Stimulated activated CD4-positive, alpha-beta T cell treated with anti-CD3 and anti-CD28 coated beads, Interleukin-1b, Interleukin-23, amount 100 ng/mL, for 24 hours (primary cell): Measurements from ENCODE around the gene GNA15.
"Not testable (repeated sequence)": the region's sequence is repeated elsewhere in the genome, so short reads cannot be mapped to it uniquely, and the experiment has no call there.

Source experiments
- DNase-seq, 4 experiments: peaks; one replicate each; pipeline ENCODE4 v3.0.0-alpha.2; 2020; ENCODE audit warnings: low read depth in 4 of 4, low spot score in 1 of 4

Gene GNA15, protein sequence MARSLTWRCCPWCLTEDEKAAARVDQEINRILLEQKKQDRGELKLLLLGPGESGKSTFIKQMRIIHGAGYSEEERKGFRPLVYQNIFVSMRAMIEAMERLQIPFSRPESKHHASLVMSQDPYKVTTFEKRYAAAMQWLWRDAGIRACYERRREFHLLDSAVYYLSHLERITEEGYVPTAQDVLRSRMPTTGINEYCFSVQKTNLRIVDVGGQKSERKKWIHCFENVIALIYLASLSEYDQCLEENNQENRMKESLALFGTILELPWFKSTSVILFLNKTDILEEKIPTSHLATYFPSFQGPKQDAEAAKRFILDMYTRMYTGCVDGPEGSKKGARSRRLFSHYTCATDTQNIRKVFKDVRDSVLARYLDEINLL

DNA sequence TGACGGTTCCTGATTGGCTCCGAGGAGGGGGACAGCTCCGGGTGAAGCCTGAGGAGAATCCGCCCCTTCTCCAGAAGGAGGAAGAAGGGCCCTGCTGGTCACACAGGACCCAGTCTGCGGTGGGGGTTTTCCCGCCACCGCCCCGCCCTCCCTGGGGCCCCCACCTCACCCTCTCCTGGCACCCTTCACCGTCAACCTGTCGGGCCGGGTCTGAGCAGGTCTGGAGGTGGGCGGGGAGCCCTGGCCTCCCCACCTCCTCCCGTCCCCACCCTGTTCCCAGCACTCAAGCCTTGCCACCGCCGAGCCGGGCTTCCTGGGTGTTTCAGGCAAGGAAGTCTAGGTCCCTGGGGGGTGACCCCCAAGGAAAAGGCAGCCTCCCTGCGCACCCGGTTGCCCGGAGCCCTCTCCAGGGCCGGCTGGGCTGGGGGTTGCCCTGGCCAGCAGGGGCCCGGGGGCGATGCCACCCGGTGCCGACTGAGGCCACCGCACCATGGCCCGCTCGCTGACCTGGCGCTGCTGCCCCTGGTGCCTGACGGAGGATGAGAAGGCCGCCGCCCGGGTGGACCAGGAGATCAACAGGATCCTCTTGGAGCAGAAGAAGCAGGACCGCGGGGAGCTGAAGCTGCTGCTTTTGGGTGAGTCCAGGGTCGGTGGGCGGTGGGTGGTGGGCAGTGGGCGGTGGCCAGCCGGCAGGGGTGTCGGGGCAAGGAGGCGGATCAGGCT lies at the start of gene GNA15:
Gene GNA15 (plus strand): TSS at position 73 of the 723 bp plus-strand sequence. CDS start 418 bp downstream, at position 491.
- DNase-seq, result peak in 1 of 4 experiments; percentile 49

DNA sequence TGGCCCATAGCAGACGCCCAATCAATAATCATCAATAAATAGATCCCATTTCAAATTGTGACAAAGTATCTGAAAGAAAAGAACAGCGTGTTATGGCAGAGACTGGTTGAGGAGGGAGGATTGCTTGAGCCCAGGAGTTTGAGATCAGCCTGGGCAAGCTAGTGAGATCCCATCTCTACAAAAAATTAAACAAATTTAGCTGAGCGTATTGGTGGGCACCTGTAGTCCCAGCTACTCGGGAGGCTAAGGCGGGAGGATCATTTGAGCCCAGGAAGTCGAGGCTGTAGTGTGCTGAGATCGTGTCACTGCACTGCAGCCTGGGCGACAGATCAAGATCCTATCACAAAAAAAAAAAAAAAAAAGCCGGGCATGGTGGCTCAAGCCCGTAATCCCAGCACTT lies 48.1 kb upstream of the GNA15 start:
- DNase-seq, result no peak

DNA sequence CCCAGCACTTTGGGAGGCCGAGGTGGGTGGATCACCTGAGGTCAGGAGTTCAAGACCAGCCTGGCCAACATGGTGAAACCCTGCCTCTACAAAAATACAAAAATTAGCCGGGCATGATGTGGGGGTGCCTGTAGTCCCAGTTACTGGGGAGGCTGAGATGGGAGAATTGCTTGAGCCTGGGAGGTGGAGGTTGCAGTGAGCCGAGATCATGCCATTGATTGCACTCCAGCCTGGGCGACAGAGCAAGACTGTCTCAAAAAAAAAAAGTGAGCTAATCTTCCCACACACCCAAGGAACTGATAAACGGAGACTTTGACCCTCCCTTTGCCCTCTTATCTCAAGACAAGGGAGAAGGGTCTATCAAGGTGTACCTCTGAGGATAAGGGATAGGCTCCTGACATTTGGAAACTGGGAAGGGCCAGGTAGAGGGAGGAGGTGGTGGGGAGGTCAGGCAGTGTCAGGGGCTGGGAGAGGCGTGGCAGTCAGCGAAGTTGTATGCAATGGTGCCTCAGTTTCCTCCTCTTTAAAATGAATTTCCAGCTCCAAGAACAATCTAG lies 46.5 kb upstream of the GNA15 start:
- not testable (repeated sequence) for DNase-seq

DNA sequence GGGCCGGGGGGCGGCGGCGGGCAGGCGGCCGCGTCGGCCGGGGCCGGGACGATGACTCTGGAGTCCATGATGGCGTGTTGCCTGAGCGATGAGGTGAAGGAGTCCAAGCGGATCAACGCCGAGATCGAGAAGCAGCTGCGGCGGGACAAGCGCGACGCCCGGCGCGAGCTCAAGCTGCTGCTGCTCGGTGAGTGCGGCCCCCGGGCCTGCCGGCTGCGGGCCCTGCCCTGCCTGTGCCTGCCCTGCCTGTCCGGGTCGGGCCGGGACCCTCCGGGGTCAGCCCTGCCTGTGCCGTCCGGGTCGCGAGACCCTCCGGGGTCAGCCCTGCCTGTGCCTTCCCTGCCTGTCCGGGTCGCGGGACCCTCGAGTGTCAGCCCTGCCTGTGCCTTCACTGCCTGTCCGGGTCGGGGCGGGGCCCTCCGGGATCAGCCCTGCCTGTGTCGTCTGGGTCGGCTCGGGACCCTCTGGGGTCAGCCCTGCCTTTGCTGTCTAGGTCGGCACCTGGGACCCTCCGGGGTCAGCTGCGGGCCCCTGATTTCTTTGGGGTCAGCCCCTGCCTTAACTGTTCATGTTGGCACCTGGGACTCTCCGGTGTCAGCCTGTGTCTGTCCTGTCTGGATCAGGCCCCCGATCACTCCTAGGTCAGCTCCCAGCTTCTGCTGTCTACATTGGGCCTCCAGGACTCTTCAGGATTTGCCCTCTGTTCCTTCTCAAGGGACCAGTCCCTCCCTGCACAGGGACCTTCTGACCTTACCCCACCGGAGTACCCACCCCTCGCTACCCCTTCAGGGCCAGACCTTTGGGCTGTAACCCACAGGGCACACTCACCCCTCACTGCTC lies 41.0 kb upstream of the GNA15 start:
- peak in 1 of 4 experiments; percentile 15 for DNase-seq

DNA sequence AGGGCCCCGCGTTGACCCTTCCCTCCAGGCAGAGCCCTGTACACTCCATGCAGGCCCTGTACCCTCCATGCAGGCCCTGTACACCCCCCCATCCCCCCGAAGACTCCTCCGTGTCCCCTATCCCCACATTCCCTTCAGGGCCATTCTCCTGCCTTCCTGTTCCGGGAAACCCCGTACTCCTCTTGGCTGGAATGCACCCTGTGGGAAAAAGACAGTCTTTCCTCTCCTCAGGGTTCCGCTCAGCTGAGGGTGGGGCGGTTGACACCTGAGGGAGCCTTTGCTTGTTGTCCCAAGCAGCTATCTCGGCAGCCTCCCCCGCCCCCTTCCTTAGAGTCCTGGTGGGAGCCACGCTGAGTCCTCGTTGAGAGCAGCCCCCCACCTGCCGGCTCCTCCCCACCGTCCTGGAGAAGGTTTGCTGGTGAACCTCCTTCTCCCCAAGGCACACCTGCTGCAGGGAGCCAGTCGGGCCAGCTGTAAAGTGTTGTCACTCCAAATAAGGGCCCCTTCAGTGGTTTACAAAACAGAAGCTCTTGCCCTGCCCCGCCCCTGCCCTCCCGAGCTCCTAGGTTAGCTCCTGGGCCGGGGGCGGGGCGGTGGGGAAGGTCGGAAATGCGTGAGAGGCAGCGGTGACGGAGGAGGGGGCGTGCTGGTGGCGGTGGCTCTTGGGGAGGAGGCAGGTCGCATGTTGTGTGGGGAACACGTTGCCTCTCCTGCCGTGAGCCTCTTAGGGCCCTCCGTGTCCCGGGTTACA lies 40.2 kb upstream of the GNA15 start:
- DNase-seq, result peak in 2 of 4 experiments; percentile 10 to 45

DNA sequence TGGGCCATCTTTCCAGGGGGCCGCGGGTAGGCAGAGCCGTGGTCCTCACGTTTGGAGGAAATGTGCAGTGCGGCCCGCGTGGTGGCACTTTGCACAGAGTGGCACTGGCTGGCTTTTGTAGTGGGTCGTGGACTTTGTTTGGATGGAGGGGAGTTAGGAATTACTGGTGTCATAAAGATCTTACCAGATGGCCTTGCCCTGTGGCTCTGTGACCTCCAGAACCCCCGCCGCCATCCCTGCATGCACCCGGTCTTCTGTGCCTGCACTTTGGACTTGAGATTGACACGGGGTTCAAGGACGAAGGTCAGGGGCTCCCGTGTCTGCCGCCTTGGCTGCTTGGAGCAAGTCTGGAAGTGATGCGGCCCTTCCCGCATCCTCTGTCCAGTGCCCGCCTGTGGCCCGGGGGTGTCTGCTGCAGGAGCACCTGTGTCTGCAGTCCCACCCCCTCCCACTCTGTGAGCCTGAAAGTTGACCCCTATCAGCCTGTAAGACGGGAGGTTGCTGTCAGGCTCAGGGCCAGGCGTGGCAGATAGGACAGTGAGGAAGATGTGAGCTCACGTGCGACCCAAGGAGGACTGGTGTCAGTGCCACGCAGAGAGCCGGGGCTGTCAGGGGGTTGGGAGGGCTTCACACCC lies 39.4 kb upstream of the GNA15 start:
- DNase-seq, result no peak

DNA sequence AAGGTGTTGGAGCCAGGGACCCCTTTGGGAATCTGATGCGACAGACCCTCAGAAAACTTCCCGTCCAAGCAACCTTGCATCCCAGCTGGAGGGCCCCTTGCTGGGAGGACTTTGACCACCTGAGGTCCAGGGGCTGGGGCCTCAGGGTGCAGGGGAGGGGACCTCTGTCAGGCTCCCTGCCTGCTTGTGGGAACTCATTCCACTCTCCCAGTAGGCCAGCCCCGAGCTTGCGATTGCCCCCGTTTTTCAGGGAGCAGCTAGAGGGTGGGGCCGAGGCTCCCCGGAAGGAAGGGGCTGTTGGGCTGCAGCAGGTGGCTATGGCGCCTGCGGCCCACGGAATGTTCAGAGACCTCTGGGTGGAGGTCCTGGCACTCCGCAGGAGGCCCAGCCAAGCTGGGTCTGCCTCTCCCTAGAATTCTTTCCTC lies 38.9 kb upstream of the GNA15 start:
- no peak for DNase-seq

DNA sequence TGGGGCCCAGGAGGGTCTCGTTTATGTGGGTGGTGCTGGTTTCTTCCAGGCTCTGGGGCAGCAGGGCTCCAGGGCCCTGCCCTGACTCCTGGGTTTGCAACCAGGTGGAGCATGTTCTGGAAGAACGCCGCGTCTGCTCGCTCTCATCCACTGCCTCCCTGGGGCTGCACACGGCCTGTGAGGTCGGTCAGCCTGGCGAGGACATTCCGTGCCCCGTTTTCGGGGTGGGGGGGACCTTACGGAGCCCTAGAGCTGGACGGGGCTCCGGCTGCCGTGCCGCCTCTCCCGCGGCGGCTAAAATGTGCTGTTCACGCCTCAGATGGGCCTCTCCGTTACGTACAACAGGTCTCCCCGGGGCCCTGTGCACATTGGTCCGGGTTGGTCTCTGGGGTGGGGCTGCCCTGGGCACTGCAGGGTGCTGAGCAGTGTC lies 38.4 kb upstream of the GNA15 start:
- no peak for DNase-seq

DNA sequence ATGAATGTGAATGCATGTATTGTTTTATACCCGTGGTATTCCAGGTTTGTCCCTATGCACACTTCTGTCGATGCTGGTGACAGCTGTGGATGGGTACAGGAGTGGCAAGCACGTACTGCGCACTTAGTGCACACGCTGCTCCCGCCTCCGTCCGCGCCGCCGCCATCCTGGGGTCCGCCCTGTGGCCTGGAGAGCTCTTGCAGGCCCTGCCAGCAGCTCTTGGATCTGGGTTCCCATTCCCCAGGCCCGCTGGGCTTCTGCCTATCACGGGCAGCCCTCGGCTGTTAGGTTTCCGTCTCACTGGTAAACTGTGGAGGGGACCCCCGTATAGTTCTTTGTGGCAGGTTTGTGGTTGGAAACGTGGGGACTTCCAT lies 37.7 kb upstream of the GNA15 start:
- no peak for DNase-seq

DNA sequence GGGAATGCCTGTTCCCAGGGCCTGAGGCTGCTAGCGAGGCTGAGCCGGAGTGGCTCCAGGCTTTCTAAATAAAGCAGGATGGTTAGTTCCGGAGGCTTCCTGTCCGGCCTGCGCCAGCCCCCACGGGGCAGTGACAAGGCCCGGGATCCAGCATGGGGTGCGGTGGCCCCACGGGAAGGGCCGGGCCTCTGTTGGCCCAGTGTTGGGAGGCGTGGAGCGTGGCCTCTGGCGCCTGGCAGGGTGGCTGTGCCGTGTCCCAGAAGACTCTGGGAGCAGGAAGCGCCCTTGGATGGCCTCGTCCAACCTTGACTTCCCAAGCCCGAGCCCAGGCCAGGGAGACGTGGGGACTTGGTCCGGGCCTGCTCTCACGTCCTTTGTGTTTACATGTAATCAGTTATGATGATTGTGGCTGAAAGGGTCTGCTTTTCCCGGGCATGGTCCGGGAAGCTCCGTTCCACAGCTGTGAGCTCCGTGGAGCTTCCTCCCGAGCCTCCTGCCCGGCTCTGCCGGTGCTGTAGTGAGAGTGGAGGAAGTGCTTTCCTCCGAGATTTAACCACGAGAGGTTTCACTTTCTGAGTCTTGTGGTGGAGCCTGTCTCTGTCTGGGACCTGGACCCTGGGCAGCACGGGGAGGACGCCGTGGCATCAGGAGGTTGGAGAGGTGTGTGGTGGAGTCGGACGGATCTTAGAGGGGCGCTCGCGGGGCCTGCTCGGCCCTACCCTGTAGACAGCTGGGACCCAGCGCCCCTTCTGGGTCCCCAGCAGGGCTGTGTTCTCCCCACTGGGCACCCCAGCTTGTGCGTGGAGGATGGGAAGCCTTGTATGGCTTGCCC lies 37.1 kb upstream of the GNA15 start:
- DNase-seq, result no peak

DNA sequence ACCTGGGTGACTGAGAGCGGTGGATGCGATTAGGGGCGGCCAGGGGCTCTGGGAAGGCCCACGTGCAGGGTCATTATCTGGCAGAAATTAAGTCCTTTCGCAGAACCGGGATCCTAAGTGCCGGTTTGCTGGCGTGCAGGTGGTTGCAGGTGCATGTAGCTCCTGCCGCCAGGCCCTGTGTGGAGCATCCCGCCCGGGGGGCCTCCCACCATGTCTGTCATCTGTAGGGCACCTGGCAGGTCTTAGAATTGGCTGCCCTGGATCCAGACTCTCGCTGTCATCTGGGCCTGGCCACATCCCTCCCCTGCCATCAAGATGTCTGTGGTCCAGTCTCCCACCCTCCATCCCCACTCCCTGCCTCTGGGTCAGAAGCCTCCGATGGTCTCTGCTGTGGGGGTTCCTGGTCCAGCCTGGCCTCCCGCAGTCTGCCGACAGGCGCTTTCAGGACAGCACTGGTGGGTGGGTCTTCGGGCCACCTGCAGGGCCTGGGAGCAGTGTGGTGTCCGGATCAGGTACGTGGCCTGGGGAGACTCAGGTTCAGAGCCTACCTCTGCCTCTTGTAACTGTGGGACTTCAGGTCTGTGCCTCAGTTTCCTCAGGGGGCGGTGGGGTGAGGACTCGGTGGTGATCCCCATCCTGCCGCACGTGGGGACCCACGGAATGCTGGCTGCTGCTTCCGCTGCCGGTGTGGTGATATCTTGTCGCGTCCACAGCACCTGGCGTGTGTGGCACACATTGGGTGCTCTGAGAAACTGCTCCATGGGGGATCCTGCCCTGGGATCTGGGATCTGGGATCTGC lies 36.3 kb upstream of the GNA15 start:
- no peak for DNase-seq

DNA sequence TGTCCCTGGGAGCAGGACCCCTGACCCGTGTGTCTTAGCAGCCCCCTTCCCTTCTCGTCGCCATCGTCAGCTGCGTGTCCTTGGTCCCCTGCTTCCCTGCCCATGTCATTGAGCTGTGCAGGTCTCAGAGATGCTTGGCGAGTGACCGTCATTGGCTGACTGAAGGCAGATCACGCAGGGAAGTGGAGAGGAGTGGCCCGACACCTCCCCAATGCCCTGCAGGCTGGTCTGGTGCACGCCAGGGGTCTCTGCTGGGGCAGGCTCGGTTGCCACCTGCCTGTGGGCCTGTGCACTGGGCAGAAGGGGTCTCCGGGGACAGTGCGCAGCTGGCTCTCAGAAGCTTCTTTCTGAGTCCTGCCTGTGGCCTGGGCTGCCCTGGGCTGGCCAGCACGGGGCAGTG lies 35.5 kb upstream of the GNA15 start:
- no peak for DNase-seq

DNA sequence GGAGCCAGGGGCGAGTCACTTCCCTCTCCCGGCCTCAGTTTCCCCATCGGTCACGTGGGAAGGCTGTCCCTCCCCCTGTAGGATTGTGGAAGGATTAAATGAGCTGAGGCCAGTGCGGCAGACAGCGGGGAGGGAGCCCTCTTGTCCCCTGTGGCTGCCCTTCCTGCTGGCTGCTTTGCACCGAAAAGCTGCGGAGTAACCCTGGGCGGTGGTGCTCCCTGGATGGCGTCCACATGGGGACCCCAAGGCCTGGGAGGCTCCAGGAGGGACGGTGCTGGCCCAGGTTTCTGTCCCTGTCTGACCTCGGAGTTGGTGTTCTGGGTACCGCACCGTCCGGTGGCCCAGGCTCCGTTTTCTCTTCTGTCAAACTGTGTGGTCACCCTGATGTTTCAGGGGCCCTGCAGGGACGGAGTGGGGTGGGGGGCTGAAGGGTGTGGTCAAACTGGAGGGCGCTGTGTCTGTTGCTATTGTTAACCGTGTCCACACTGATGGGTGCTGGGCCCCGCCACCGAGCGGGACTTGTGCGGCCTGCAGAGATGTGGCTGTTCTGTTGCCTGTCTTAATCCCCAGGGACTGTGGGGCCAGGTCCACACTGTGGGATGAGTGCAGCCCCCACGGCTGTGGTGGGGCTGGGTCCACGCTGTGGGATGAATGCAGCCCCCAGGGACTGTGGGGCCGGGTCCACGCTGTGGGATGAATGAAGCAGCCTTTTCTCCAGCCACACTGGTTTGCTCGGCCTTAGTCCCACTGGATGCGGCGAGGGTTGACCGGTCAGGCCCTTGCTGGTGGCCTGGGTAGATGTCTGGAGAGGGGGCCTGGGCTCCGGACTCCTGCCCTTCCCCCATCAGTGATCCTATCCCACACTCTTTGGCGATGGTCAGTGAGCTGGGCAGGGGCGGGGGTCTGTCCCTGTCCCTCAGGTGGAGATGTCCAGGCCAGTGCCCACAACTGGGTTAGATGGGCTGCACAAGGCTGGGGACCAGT lies 34.8 kb upstream of the GNA15 start:
- DNase-seq, result no peak

DNA sequence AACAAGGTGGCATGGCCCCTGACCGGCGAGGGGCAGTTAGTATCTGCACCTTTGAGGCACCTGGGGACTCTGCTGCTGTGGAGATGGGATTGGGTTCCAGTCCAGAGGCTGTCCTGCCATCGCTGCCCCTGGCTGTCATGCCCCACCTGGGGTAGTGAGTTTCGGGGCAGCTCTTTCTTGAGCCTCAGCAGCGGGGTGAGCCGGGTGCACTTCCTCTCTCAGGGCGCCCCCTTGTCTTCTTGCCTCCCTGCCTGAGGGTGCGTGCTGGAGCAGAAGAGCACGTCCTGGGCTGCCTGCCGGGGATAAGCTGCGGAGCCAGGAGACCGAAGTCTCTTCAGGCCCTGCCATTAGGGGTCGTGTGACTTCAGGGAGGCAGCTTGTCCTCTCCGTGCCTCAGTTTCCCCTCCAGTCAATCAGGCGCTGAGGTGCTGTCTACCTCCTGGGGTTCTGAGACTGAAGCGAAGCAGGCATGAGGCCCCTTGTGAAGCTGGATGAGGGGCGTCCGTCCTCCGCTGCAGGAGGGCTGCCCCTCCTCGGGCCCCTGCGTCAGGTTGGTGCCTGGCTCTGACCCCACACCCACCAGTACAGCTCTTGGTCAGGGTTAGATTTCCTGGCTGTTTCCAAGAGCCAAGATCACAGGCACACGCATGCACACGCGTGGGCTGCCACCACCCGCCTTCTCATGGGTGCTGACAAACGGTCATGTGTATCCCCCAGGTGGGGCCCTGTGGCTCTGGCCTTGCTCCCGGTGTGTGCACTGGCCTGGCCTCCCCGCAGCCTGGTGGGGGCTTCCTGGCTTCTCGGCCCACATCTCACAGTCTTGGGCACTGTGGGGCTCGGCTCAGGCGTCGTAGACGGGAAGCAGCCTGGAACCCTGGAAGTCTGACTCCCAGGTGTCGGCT lies 33.3 kb upstream of the GNA15 start:
- no peak for DNase-seq

DNA sequence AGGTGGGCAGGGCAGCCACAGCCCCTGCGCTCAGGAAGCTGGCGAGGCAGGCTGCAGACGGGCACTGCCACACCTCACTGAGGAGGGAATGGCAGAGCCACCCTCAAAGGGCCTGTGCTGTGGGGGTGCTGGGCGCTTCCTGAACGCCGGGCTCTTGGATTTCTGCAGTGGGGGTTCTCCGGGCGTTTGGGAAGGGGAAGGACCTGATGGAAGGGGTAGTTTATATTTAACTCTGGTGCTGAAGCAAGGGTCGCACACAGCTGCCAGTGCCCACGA lies 31.2 kb upstream of the GNA15 start:
- no peak for DNase-seq
